Spleen (tissue), 11 donors: ENCODE data around the gene FXYD6. TPM values are rescaled to one million over a fixed set of nuclear protein-coding genes. Genes with fewer than 3 reads are reported as not detected.
A peak's percentile ranks its signal among the peaks of the same experiment; 100 is the strongest.

Experiments
- DNase-seq: peaks from one replicate; pipeline ENCODE4 v3.0.0-alpha.2; 2020
- H3K27ac ChIP-seq, 8 donors: fragments of 200-600 bp; sonication (generic) in 7 of 8; 1 replicate in 4 of 8; 2 replicates in 4 of 8; pipeline versions ENCODE4 v1.5.0 to v1.8.0; 2016 to 2021; ENCODE audit warnings: inconsistent platforms in 4 of 8, mild to moderate bottlenecking in 4 of 8, moderate library complexity in 1 of 8
- H3K27me3 ChIP-seq, 7 donors: fragments of 200-600 bp; sonication (generic) in 6 of 7; replicated peaks in 1 of 7; 1 replicate in 4 of 7; 2 replicates in 3 of 7; pipeline versions ENCODE4 v1.5.0 to v1.8.0; 2016 to 2021; ENCODE audit warnings: inconsistent platforms in 3 of 7, mild to moderate bottlenecking in 1 of 7
- H3K36me3 ChIP-seq, 6 donors: fragments of 200-600 bp; sonication (generic) in 5 of 6; 1 replicate in 4 of 6; 2 replicates in 2 of 6; pipeline versions ENCODE4 v1.5.0 to v1.8.0; 2016 to 2021; ENCODE audit warnings: inconsistent platforms in 2 of 6
- H3K4me1 ChIP-seq, 6 donors: fragments of 200-600 bp; sonication (generic) in 5 of 6; 1 replicate in 3 of 6; 2 replicates in 3 of 6; pipeline versions ENCODE4 v1.5.0 to v1.8.0; 2016 to 2021; ENCODE audit warnings: inconsistent platforms in 3 of 6
- H3K4me3 ChIP-seq, 8 donors: fragments of 200-600 bp; sonication (generic) in 7 of 8; 1 replicate in 4 of 8; 2 replicates in 4 of 8; pipeline versions ENCODE4 v1.5.0 to v1.8.0; 2016 to 2021; ENCODE audit warnings: inconsistent platforms in 4 of 8, mild to moderate bottlenecking in 4 of 8, moderate library complexity in 2 of 8
- H3K9me3 ChIP-seq, 8 donors: fragments of 200-600 bp; sonication (generic) in 7 of 8; 1 replicate in 4 of 8; 2 replicates in 4 of 8; pipeline versions ENCODE4 v1.5.0 to v1.8.0; 2016 to 2021; ENCODE audit warnings: inconsistent platforms in 4 of 8
- POLR2A ChIP-seq, 3 donors: fragments of 450-650 bp; IDR thresholded peaks; one replicate each; pipeline ENCODE4 v1.5.1; 2017; ENCODE audit warnings: antibody characterized with exemption in 3 of 3, mild to moderate bottlenecking in 1 of 3
- POLR2AphosphoS5 ChIP-seq, 3 donors: sonication (generic); formaldehyde crosslinking; IDR thresholded peaks; one replicate each; pipeline ENCODE4 v1.5.1; 2017; ENCODE audit warnings: antibody characterized with exemption in 3 of 3
- WGBS, 5 donors: extraction: QIAGEN DNeasy Blood & Tissue Kit in 3 of 5; methylation state at CpG; one replicate each; pipeline versions ENCODE4 v1.1.5 to v1.1.7; 2013 to 2018; 5-methylcytosine and 5-hydroxymethylcytosine counted together
- intact Hi-C: fragments of 100-400 bp; cut with DNase I; formaldehyde crosslinking; loops from one replicate; pipeline ENCODE4 v1.15.0; 2023; ENCODE audit warnings: low total_unique reads
- polyA plus RNA-seq, 3 donors: library from polyadenylated mRNA; stranded (reverse); fragments of 200-250 nt; gene quantifications; one replicate each; pipeline ENCODE4 v1.2.1, GENCODE V29; 2013
- total RNA-seq, 7 donors: library from RNA; depleted of rRNA in 3 of 7; stranded (reverse); fragments of >200 nt in 3 of 7; fragmentation: NEBNext Ultra II Directional in 4 of 7; extraction: Animal tissue kit (Norgen Biotek cat#: 25700) in 4 of 7; gene quantifications; one replicate each; pipeline versions ENCODE4 v1.1.0 to v1.2.1, GENCODE V29; 2016 to 2021
- TF ChIP-seq, protein P1 (sequence below), 11 experiments: fragments of 200-600 bp in 7 of 11; fragments of 450-650 bp in 4 of 11; sonication (generic) in 4 of 11; IDR thresholded peaks in 8 of 11; conservative IDR thresholded peaks in 3 of 11; 1 replicate in 7 of 11; 2 replicates in 4 of 11; pipeline versions ENCODE4 v1.4.0 to v1.8.0; 2016 to 2021; ENCODE audit warnings: antibody characterized with exemption in 11 of 11, inconsistent platforms in 4 of 11, mild to moderate bottlenecking in 1 of 11
- donor health status: healthy with polysubstance abuse.
- donor health status: DM: no; HTN: no; CAD: no; lungs with moderate emphysema.
- donor health status: DM: no; HTN: no; CAD: no.
- donor health status: Bipolar disorder and iron deficiency.
- donor health status: healthy.
- donor health status: DM: no; HTN: no; CAD: no.
- donor health status: DM: yes; HTN: yes; CAD: no.

Gene FXYD6
- total and polyA plus RNA-seq, 10 donors = 40.8 to 230 (median 116) TPM

GRCh38 chr11:117820516-117820915 is 55.9 kb downstream of the FXYD6 start:
- H3K27me3 ChIP-seq = peaks cover 0 to 37% (median 0%) of the 10 kb centered on the region in 7 donors
- no peaks in the 10 kb centered on the region for H3K36me3 ChIP-seq
- peak; percentile 41 for DNase-seq
- H3K4me3 ChIP-seq = no peak overlapping the region
- 86 to 98% (median 92%) methylated on average over 10 of the region's 10 CpGs for WGBS, 5 donors
- peaks cover 68 to 91% (median 82%) of the 10 kb centered on the region in 6 donors for H3K4me1 ChIP-seq
- intact Hi-C loops = no loop called here
- TF ChIP-seq POLR2A (IDR thresholded peaks at IDR 0.05) (no peak), POLR2AphosphoS5 (IDR thresholded peaks at IDR 0.05) (no peak)
- TF ChIP-seq, protein P1, sequence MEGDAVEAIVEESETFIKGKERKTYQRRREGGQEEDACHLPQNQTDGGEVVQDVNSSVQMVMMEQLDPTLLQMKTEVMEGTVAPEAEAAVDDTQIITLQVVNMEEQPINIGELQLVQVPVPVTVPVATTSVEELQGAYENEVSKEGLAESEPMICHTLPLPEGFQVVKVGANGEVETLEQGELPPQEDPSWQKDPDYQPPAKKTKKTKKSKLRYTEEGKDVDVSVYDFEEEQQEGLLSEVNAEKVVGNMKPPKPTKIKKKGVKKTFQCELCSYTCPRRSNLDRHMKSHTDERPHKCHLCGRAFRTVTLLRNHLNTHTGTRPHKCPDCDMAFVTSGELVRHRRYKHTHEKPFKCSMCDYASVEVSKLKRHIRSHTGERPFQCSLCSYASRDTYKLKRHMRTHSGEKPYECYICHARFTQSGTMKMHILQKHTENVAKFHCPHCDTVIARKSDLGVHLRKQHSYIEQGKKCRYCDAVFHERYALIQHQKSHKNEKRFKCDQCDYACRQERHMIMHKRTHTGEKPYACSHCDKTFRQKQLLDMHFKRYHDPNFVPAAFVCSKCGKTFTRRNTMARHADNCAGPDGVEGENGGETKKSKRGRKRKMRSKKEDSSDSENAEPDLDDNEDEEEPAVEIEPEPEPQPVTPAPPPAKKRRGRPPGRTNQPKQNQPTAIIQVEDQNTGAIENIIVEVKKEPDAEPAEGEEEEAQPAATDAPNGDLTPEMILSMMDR (IDR thresholded peaks at IDR 0.05 in 8 of 11, conservative IDR thresholded peaks at IDR 0.05 in 3 of 11) = no peak
- no peak overlapping the region for H3K27ac ChIP-seq
- H3K9me3 ChIP-seq = no peaks in the 10 kb centered on the region

- TF ChIP-seq POLR2AphosphoS5 (IDR thresholded peaks at IDR 0.05) = no peak
- TF ChIP-seq POLR2A (IDR thresholded peaks at IDR 0.05) = no peak
- Histone ChIP-seq H3K27me3 (peaks cover 0 to 32% (median 0%) of the 10 kb centered on the region in 7 donors), H3K27ac (no peak overlapping the region), H3K4me3 (no peak overlapping the region), H3K4me1 (peaks cover 68 to 91% (median 82%) of the 10 kb centered on the region in 6 donors), H3K36me3 (no peaks in the 10 kb centered on the region), H3K9me3 (no peaks in the 10 kb centered on the region)
- intact Hi-C loops = no loop called here
- no peak for DNase-seq
- WGBS, 5 donors = 77 to 90% (median 87%) methylated on average over 11 of the region's 11 CpGs
These were observed 56.4 kb downstream of the FXYD6 start for GRCh38 chr11:117820071-117820470.

DNA sequence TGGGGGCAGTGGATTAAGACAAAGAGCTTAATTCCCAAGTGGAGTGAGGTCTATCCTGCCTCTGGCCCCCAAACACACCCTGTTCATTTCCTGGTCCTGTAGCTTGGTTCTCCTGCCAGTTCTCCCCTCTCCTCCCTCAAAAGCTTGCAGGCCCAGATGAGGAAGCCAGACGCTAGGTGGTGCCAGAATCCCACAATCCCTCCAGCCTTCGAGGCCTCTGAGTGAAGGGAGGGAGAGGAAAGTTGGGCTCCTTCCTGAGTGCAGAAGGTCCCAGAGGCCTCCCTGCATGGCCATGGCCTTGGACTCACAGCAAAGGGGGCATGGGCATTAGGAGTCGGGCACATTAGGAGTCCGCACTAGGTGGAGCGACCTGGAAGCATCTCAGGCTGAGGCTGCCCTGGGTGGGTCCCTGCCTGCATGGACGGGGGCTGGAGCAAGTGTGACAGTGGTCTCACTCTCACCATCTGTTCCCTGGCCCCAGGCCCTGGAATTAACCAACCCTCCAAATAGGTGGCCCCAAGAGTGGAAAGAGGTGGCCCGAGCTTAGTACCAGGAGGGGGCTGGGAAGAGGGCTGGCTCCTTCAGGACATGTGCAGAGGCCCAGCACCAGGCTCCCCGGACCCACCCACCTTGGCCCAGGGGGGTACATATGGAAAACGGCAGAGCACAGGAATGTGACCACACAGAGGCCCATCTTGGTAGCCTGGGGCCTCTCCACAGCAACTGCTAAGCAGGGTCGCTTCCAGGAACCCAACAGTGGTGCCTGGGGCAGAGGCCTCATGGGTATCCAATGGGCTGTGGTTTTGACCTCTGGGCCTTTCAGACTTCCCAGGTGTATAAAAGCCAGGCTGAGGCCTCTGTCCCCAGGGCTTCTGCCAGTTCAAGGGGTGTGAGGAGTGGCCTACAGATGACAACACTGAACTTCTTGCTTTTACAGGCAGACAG is 57.1 kb downstream of the FXYD6 start:
- WGBS, 5 donors = 63 to 75% (median 66%) methylated on average over 7 to 10 of the region's 10 CpGs
- Histone ChIP-seq H3K27ac (peak overlapping the region in 4 of 8 donors; percentile 84 to 91 (median 88)), H3K4me1 (peaks cover 68 to 91% (median 82%) of the 10 kb centered on the region in 6 donors), H3K27me3 (peaks cover 0 to 27% (median 0%) of the 10 kb centered on the region in 7 donors), H3K36me3 (no peaks in the 10 kb centered on the region), H3K4me3 (no peak overlapping the region), H3K9me3 (no peaks in the 10 kb centered on the region)
- TF ChIP-seq, protein P1 (IDR thresholded peaks at IDR 0.05 in 8 of 11, conservative IDR thresholded peaks at IDR 0.05 in 3 of 11) = peak; percentile 26 to 73 (median 56)
- TF ChIP-seq POLR2A (IDR thresholded peaks at IDR 0.05) (no peak), POLR2AphosphoS5 (IDR thresholded peaks at IDR 0.05) (peak in 1 of 3 donors; percentile 53)
- intact Hi-C loops = loop anchor here (5.0 kb wide), 1 partner anchor 392 kb away; no protein-coding TSS in a partner anchor
- DNase-seq = no peak

DNA sequence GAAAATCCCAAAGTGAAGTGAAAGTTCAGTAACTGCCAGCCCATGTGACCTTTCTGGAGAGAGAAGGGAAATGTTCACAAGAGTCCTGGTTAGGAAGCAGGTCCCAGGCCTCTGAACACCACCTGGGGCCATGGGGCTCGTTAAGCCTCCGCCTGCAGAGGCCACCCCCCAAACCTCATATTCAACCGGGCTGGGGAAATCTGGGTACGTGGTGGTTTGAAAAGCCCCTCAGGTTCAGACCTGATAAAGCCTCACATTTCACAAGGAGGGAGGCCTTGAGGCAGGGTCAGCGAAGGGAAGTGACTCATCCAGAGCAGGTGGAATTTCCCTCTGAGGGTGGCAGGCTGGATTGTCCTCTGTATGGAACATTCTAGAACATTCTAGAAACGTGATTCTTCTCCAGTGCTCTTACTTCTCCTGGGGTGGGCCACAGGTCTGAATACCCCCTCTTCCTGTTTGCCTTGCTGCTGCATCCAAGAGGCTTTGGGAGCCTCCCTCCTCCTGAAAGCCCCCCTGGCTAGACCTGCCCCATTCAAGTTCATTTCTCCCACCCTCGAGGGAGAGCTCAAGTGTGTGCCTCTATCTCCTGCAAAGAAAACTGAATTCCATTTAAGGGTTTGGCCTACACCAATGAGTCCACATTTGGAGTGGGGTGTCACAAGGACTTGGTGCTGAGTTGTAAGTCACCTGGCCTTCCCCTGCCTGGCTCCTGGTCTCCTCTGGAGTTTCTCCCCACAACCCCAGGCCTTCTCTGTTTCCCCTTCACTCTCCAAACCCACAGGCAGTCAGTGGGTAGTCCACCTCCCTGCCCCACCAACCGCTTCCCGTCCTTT is 58.2 kb downstream of the FXYD6 start:
- no peaks in the 10 kb centered on the region for H3K9me3 ChIP-seq
- no peaks in the 10 kb centered on the region for H3K36me3 ChIP-seq
- peaks cover 58 to 84% (median 74%) of the 10 kb centered on the region in 6 donors for H3K4me1 ChIP-seq
- TF ChIP-seq, protein P1 (IDR thresholded peaks at IDR 0.05 in 8 of 11, conservative IDR thresholded peaks at IDR 0.05 in 3 of 11) = peak in 5 of 11 experiments; percentile 19 to 74 (median 68)
- no peak for TF ChIP-seq POLR2A (IDR thresholded peaks at IDR 0.05)
- H3K27ac ChIP-seq = peak overlapping the region in 7 of 8 donors; percentile 20 to 91 (median 84)
- intact Hi-C loops = loop anchor here (5.0 kb wide), 1 partner anchor 391 kb away; no protein-coding TSS in a partner anchor
- peaks cover 0 to 18% (median 0%) of the 10 kb centered on the region in 7 donors for H3K27me3 ChIP-seq
- WGBS, 5 donors = 48 to 58% (median 52%) methylated on average over 7 to 9 of the region's 9 CpGs
- no peak for DNase-seq
- H3K4me3 ChIP-seq = no peak overlapping the region
